ENCODE results near the gene MAP1B. TPM values are rescaled to one million over a fixed set of nuclear protein-coding genes. Genes with fewer than 3 reads are reported as not detected.

Gene MAP1B
- total and polyA plus RNA-seq, 10 of the 15 experiments (the other 5 are each of a cell fraction or from before 2014, with no cell fraction given), result 0.02 to 0.81 (median 0.06) TPM; not detected in 1

DNA sequence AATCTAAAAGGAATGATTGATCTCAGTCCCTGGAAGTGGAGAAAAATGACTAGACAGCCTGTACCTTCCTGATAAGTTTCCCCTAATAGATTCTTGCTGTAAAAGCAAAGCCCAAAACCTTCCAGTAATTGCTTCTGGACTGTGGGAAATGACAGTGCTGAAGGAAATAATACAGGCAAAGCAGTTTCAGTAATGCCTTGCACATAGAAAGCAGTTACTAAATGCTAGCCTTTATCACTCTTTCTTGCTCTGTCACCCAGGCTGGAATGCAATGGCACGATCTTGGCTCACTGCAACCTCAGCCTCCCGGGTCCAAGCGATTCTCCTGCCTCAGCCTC is 50.3 kb downstream of the MAP1B start:
- Histone ChIP-seq H3K27ac (ENCODE audit: control insufficient read depth, insufficient read depth) (no peak overlapping the region), H3K79me2 (ENCODE audit: control insufficient read depth, insufficient read depth, low read length) (no peaks in the 10 kb centered on the region), H3K4me3 (no peak overlapping the region), H2AFZ (ENCODE audit: control insufficient read depth, low read depth, low read length) (no peak overlapping the region), H4K20me1 (ENCODE audit: control insufficient read depth, insufficient read depth) (no peaks in the 10 kb centered on the region), H3K9ac (ENCODE audit: control insufficient read depth, insufficient read depth, low read length) (no peak overlapping the region), H3K36me3 (ENCODE audit: control insufficient read depth in 2 of 2, insufficient read depth in 2 of 2, low read length in 1 of 2) (no peaks in the 10 kb centered on the region), H3K9me3 (replicated peaks; ENCODE audit: control insufficient read depth, insufficient read depth, low read length) (no peaks in the 10 kb centered on the region), H3K4me1 (ENCODE audit: control insufficient read depth, insufficient read depth, low read length) (no peaks in the 10 kb centered on the region), H3K27me3 (replicated peaks in 1 of 2; ENCODE audit: control insufficient read depth in 2 of 2, insufficient read depth in 2 of 2, low read length in 1 of 2) (no peaks in the 10 kb centered on the region; a peak in 2 of 4 replicates), H3K4me2 (ENCODE audit: control insufficient read depth, insufficient read depth) (no peak overlapping the region)
- in situ Hi-C loops (cut with MboI), result no loop called here
- no peak for ATAC-seq
- no TSS peak for BruUV-seq (replicated peaks)
- ChIA-PET POLR2A (no interaction called here), CTCF (no interaction called here), SMC1A (ENCODE audit: uncharacterized antibody, unreplicated experiment) (no interaction called here), RAD21 (ENCODE audit: unreplicated experiment) (no interaction called here)
- DNase-seq (ENCODE audit: low read depth, low spot score), result no peak
- intact Hi-C loops (cut with micrococcal nuclease; ENCODE audit: unreplicated experiment), result no loop called here
- TF ChIP-seq NBN (IDR thresholded peaks at IDR 0.05) (no peak), EGR1 (IDR thresholded peaks at IDR 0.05; ENCODE audit: borderline replicate concordance in 1 of 2, low read depth in 2 of 2, low read length in 2 of 2) (no peak), SUZ12 (IDR thresholded peaks at IDR 0.05; ENCODE audit: unreplicated experiment) (no peak), BHLHE40 (IDR thresholded peaks at IDR 0.05; ENCODE audit: borderline replicate concordance in 1 of 2, low read depth in 2 of 2, low read length in 1 of 2) (no peak), SUPT20H (IDR thresholded peaks at IDR 0.05; ENCODE audit: borderline replicate concordance, control insufficient read depth, low read depth, low read length) (no peak), RB1 (IDR thresholded peaks at IDR 0.05; ENCODE audit: borderline replicate concordance) (no peak), NRF1 (conservative IDR thresholded peaks at IDR 0.05; ENCODE audit: low read depth, low read length) (no peak), CEBPB (IDR thresholded peaks at IDR 0.05; ENCODE audit: borderline replicate concordance in 1 of 2, low read depth in 2 of 2, low read length in 2 of 2) (no peak), RELA (IDR thresholded peaks at IDR 0.05; ENCODE audit: borderline replicate concordance, partially characterized antibody) (no peak), NFXL1 (IDR thresholded peaks at IDR 0.05; ENCODE audit: borderline replicate concordance) (no peak)
- TF ChIP-seq, protein P1, sequence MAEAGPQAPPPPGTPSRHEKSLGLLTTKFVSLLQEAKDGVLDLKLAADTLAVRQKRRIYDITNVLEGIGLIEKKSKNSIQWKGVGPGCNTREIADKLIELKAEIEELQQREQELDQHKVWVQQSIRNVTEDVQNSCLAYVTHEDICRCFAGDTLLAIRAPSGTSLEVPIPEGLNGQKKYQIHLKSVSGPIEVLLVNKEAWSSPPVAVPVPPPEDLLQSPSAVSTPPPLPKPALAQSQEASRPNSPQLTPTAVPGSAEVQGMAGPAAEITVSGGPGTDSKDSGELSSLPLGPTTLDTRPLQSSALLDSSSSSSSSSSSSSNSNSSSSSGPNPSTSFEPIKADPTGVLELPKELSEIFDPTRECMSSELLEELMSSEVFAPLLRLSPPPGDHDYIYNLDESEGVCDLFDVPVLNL (IDR thresholded peaks at IDR 0.05; ENCODE audit: low read depth, low read length), result no peak
- TF ChIP-seq, protein P2, sequence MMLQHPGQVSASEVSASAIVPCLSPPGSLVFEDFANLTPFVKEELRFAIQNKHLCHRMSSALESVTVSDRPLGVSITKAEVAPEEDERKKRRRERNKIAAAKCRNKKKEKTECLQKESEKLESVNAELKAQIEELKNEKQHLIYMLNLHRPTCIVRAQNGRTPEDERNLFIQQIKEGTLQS (IDR thresholded peaks at IDR 0.05; ENCODE audit: borderline replicate concordance, extremely low read depth, low read depth, low read length), result no peak
- TF ChIP-seq, protein P3, sequence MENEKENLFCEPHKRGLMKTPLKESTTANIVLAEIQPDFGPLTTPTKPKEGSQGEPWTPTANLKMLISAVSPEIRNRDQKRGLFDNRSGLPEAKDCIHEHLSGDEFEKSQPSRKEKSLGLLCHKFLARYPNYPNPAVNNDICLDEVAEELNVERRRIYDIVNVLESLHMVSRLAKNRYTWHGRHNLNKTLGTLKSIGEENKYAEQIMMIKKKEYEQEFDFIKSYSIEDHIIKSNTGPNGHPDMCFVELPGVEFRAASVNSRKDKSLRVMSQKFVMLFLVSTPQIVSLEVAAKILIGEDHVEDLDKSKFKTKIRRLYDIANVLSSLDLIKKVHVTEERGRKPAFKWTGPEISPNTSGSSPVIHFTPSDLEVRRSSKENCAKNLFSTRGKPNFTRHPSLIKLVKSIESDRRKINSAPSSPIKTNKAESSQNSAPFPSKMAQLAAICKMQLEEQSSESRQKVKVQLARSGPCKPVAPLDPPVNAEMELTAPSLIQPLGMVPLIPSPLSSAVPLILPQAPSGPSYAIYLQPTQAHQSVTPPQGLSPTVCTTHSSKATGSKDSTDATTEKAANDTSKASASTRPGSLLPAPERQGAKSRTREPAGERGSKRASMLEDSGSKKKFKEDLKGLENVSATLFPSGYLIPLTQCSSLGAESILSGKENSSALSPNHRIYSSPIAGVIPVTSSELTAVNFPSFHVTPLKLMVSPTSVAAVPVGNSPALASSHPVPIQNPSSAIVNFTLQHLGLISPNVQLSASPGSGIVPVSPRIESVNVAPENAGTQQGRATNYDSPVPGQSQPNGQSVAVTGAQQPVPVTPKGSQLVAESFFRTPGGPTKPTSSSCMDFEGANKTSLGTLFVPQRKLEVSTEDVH (IDR thresholded peaks at IDR 0.05; ENCODE audit: low read depth, partially characterized antibody), result no peak
- no peak for FAIRE-seq
- 98% methylated on average over 3 of the region's 3 CpGs for WGBS (ENCODE audit: insufficient coverage, insufficient replicate concordance, low lambda C conversion rate, missing lambda C conversion rate)

Data from GM12878 (cell line).